ENCODE results near the gene DMBT1.

Gene DMBT1

GRCh38 chr10:122554131-122555036 lies 6.2 kb upstream of the DMBT1 start:
- intact Hi-C loops (cut with micrococcal nuclease) = no loop called here
- Mint-ChIP-seq H3K27me3 (peaks cover 36% of the 10 kb centered on the region), H3K9me3 (no peaks in the 10 kb centered on the region), H3K4me1 (ENCODE audit: low read depth) (no peaks in the 10 kb centered on the region), H3K36me3 (ENCODE audit: low read depth) (no peaks in the 10 kb centered on the region), H3K4me3 (no peak overlapping the region), H3K27ac (no peak overlapping the region)

- Mint-ChIP-seq H3K9me3 (no peaks in the 10 kb centered on the region), H3K4me1 (ENCODE audit: low read depth) (no peaks in the 10 kb centered on the region)
- intact Hi-C loops (cut with micrococcal nuclease) = no loop called here
These were observed 5.1 kb upstream of the DMBT1 start for GRCh38 chr10:122555442-122555841.

GRCh38 chr10:122557516-122557915 lies 3.0 kb upstream of the DMBT1 start:
- Mint-ChIP-seq H3K4me3 (no peak overlapping the region), H3K9me3 (no peaks in the 10 kb centered on the region), H3K4me1 (ENCODE audit: low read depth) (no peaks in the 10 kb centered on the region), H3K27me3 (peaks cover 59% of the 10 kb centered on the region), H3K36me3 (ENCODE audit: low read depth) (no peaks in the 10 kb centered on the region), H3K27ac (no peak overlapping the region)
- intact Hi-C loops (cut with micrococcal nuclease) = no loop called here

More at GRCh38 chr10:122555442-122555841, 5.1 kb upstream of the DMBT1 start:
- peaks cover 45% of the 10 kb centered on the region for H3K27me3 Mint-ChIP-seq
- no peak overlapping the region for H3K4me3 Mint-ChIP-seq
- H3K36me3 Mint-ChIP-seq (ENCODE audit: low read depth) = no peaks in the 10 kb centered on the region
- no peak overlapping the region for H3K27ac Mint-ChIP-seq

- no peaks in the 10 kb centered on the region for H3K36me3 Mint-ChIP-seq (ENCODE audit: low read depth)
- intact Hi-C loops (cut with micrococcal nuclease) = no loop called here
- no peaks in the 10 kb centered on the region for H3K9me3 Mint-ChIP-seq
- no peaks in the 10 kb centered on the region for H3K4me1 Mint-ChIP-seq (ENCODE audit: low read depth)
- peaks cover 62% of the 10 kb centered on the region for H3K27me3 Mint-ChIP-seq
- no peak overlapping the region for H3K27ac Mint-ChIP-seq
- no peak overlapping the region for H3K4me3 Mint-ChIP-seq
These were observed 2.1 kb upstream of the DMBT1 start for GRCh38 chr10:122558452-122558851.

- Mint-ChIP-seq H3K4me1 (ENCODE audit: low read depth) (no peaks in the 10 kb centered on the region), H3K4me3 (no peak overlapping the region), H3K27me3 (peaks cover 65% of the 10 kb centered on the region), H3K36me3 (ENCODE audit: low read depth) (no peaks in the 10 kb centered on the region), H3K27ac (no peak overlapping the region), H3K9me3 (no peaks in the 10 kb centered on the region)
- intact Hi-C loops (cut with micrococcal nuclease) = no loop called here
These were observed 1.3 kb upstream of the DMBT1 start for GRCh38 chr10:122559228-122559627.

GRCh38 chr10:122561212-122561611 lies 658 bp downstream of the DMBT1 start:
- Mint-ChIP-seq H3K36me3 (ENCODE audit: low read depth) (no peaks in the 10 kb centered on the region), H3K27me3 (peaks cover 57% of the 10 kb centered on the region), H3K9me3 (no peaks in the 10 kb centered on the region), H3K4me1 (ENCODE audit: low read depth) (no peaks in the 10 kb centered on the region), H3K27ac (no peak overlapping the region), H3K4me3 (no peak overlapping the region)
- intact Hi-C loops (cut with micrococcal nuclease) = no loop called here

GRCh38 chr10:122561792-122562191 lies 1.2 kb downstream of the DMBT1 start:
- no peak overlapping the region for H3K27ac Mint-ChIP-seq
- no peaks in the 10 kb centered on the region for H3K9me3 Mint-ChIP-seq
- no peaks in the 10 kb centered on the region for H3K4me1 Mint-ChIP-seq (ENCODE audit: low read depth)
- H3K27me3 Mint-ChIP-seq = peaks cover 51% of the 10 kb centered on the region
- H3K36me3 Mint-ChIP-seq (ENCODE audit: low read depth) = no peaks in the 10 kb centered on the region
- intact Hi-C loops (cut with micrococcal nuclease) = no loop called here
- no peak overlapping the region for H3K4me3 Mint-ChIP-seq

- Mint-ChIP-seq H3K36me3 (ENCODE audit: low read depth) (no peaks in the 10 kb centered on the region), H3K4me1 (ENCODE audit: low read depth) (no peaks in the 10 kb centered on the region), H3K27me3 (peaks cover 29% of the 10 kb centered on the region), H3K4me3 (no peak overlapping the region), H3K9me3 (no peaks in the 10 kb centered on the region), H3K27ac (no peak overlapping the region)
- intact Hi-C loops (cut with micrococcal nuclease) = loop anchor here (1.0 to 5.0 kb wide), 3 partner anchors 128 to 267 kb away; no protein-coding TSS in a partner anchor
These were observed 4.4 kb downstream of the DMBT1 start for GRCh38 chr10:122564980-122565379.

- Mint-ChIP-seq H3K27me3 (peaks cover 23% of the 10 kb centered on the region), H3K4me3 (no peak overlapping the region), H3K4me1 (ENCODE audit: low read depth) (no peaks in the 10 kb centered on the region), H3K36me3 (ENCODE audit: low read depth) (no peaks in the 10 kb centered on the region), H3K9me3 (no peaks in the 10 kb centered on the region), H3K27ac (no peak overlapping the region)
- intact Hi-C loops (cut with micrococcal nuclease) = loop anchor here (1.0 to 5.0 kb wide), 3 partner anchors 128 to 267 kb away; no protein-coding TSS in a partner anchor
These were observed 5.2 kb downstream of the DMBT1 start for GRCh38 chr10:122565766-122566206.

- no peak overlapping the region for H3K4me3 Mint-ChIP-seq
- intact Hi-C loops (cut with micrococcal nuclease) = loop anchor here (5.0 kb wide), 1 partner anchor 129 kb away; no protein-coding TSS in a partner anchor
- H3K4me1 Mint-ChIP-seq (ENCODE audit: low read depth) = no peaks in the 10 kb centered on the region
- peaks cover 18% of the 10 kb centered on the region for H3K27me3 Mint-ChIP-seq
- H3K27ac Mint-ChIP-seq = no peak overlapping the region
- H3K36me3 Mint-ChIP-seq (ENCODE audit: low read depth) = no peaks in the 10 kb centered on the region
- no peaks in the 10 kb centered on the region for H3K9me3 Mint-ChIP-seq
These were observed 6.1 kb downstream of the DMBT1 start for GRCh38 chr10:122566632-122567031.

- intact Hi-C loops (cut with micrococcal nuclease) = loop anchor here (5.0 kb wide), 1 partner anchor 130 kb away; no protein-coding TSS in a partner anchor
- peaks cover 13% of the 10 kb centered on the region for H3K27me3 Mint-ChIP-seq
- no peak overlapping the region for H3K27ac Mint-ChIP-seq
- no peaks in the 10 kb centered on the region for H3K36me3 Mint-ChIP-seq (ENCODE audit: low read depth)
- no peaks in the 10 kb centered on the region for H3K4me1 Mint-ChIP-seq (ENCODE audit: low read depth)
- H3K9me3 Mint-ChIP-seq = no peaks in the 10 kb centered on the region
- H3K4me3 Mint-ChIP-seq = no peak overlapping the region
These were observed 6.6 kb downstream of the DMBT1 start for GRCh38 chr10:122567056-122567660.

- Mint-ChIP-seq H3K4me1 (ENCODE audit: low read depth) (no peaks in the 10 kb centered on the region), H3K9me3 (no peaks in the 10 kb centered on the region), H3K4me3 (no peak overlapping the region), H3K27me3 (peaks cover 7% of the 10 kb centered on the region), H3K36me3 (ENCODE audit: low read depth) (no peaks in the 10 kb centered on the region), H3K27ac (no peak overlapping the region)
- intact Hi-C loops (cut with micrococcal nuclease) = loop anchor here (5.0 kb wide), 1 partner anchor 131 kb away; no protein-coding TSS in a partner anchor
These were observed 8.0 kb downstream of the DMBT1 start for GRCh38 chr10:122568551-122568950.

- H3K27ac Mint-ChIP-seq = no peak overlapping the region
- no peaks in the 10 kb centered on the region for H3K4me1 Mint-ChIP-seq (ENCODE audit: low read depth)
- intact Hi-C loops (cut with micrococcal nuclease) = no loop called here
- no peaks in the 10 kb centered on the region for H3K36me3 Mint-ChIP-seq (ENCODE audit: low read depth)
- no peak overlapping the region for H3K4me3 Mint-ChIP-seq
- peaks cover 4% of the 10 kb centered on the region for H3K27me3 Mint-ChIP-seq
- peaks cover 10% of the 10 kb centered on the region for H3K9me3 Mint-ChIP-seq
These were observed 10.4 kb downstream of the DMBT1 start for GRCh38 chr10:122570920-122571319.

GRCh38 chr10:122571892-122572291 lies 11.3 kb downstream of the DMBT1 start:
- Mint-ChIP-seq H3K27me3 (peaks cover 4% of the 10 kb centered on the region), H3K27ac (no peak overlapping the region), H3K36me3 (ENCODE audit: low read depth) (no peaks in the 10 kb centered on the region), H3K9me3 (peaks cover 10% of the 10 kb centered on the region), H3K4me3 (no peak overlapping the region), H3K4me1 (ENCODE audit: low read depth) (no peaks in the 10 kb centered on the region)
- intact Hi-C loops (cut with micrococcal nuclease) = no loop called here

All from dendritic cell treated with granulocyte-macrophage colony-stimulating factor and Interleukin-4, amounts not matched to agents 40 ng/mL and 50 ng/mL, for 4 days (primary cell).